HG02981 (cell line): ENCODE results near the gene LRP1B.
"Not testable (repeated sequence)": the region's sequence is repeated elsewhere in the genome, so short reads cannot be mapped to it uniquely, and the experiment has no call there.

ENCODE experiments used
- ATAC-seq: cut with Tn5 transposase; IDR thresholded peaks from one replicate; pipeline ENCODE4 v1.9.1; 2021; ENCODE audit warnings: mild to moderate bottlenecking, moderate library complexity; ENCODE audit not compliant: unreplicated experiment

LRP1B gene

GRCh38 chr2:140596447-140596846 is 1534.4 kb downstream of the LRP1B start:
- no peak for ATAC-seq

- ATAC-seq, result no peak
Measured at GRCh38 chr2:140595107-140595506, 1535.7 kb downstream of the LRP1B start.

- ATAC-seq, result no peak
Measured at GRCh38 chr2:140593132-140593531, 1537.7 kb downstream of the LRP1B start.

GRCh38 chr2:140589696-140590095 is 1541.1 kb downstream of the LRP1B start:
- no peak for ATAC-seq

GRCh38 chr2:140589273-140589672 is 1541.5 kb downstream of the LRP1B start:
- ATAC-seq, result no peak

GRCh38 chr2:140586379-140586778 is 1544.4 kb downstream of the LRP1B start:
- ATAC-seq, result peak; percentile 99

GRCh38 chr2:140585016-140585415 is 1545.8 kb downstream of the LRP1B start:
- no peak for ATAC-seq

GRCh38 chr2:140584471-140584870 is 1546.3 kb downstream of the LRP1B start:
- no peak for ATAC-seq

- no peak for ATAC-seq
Measured at GRCh38 chr2:140580532-140581151, 1550.2 kb downstream of the LRP1B start.

- no peak for ATAC-seq
Measured at GRCh38 chr2:140577453-140577852, 1553.4 kb downstream of the LRP1B start.

- no peak for ATAC-seq
Measured at GRCh38 chr2:140567734-140568133, 1563.1 kb downstream of the LRP1B start.

- no peak for ATAC-seq
Measured at GRCh38 chr2:140565756-140566155, 1565.1 kb downstream of the LRP1B start.

GRCh38 chr2:140555701-140556100 is 1575.1 kb downstream of the LRP1B start:
- no peak for ATAC-seq

- ATAC-seq, result no peak
Measured at GRCh38 chr2:140552634-140553033, 1578.2 kb downstream of the LRP1B start.

GRCh38 chr2:140551287-140551686 is 1579.5 kb downstream of the LRP1B start:
- no peak for ATAC-seq

- no peak for ATAC-seq
Measured at GRCh38 chr2:140550821-140551220, 1580.0 kb downstream of the LRP1B start.

GRCh38 chr2:140544769-140545168 is 1586.0 kb downstream of the LRP1B start:
- not testable (repeated sequence) for ATAC-seq

- ATAC-seq, result no peak
Measured at GRCh38 chr2:140542627-140543026, 1588.2 kb downstream of the LRP1B start.

GRCh38 chr2:140539242-140539875 is 1591.5 kb downstream of the LRP1B start:
- no peak for ATAC-seq

GRCh38 chr2:140529706-140530105 is 1601.1 kb downstream of the LRP1B start:
- no peak for ATAC-seq

- no peak for ATAC-seq
Measured at GRCh38 chr2:140528982-140529381, 1601.8 kb downstream of the LRP1B start.

- ATAC-seq, result no peak
Measured at GRCh38 chr2:140526575-140526974, 1604.2 kb downstream of the LRP1B start.

GRCh38 chr2:140512106-140512505 is 1618.7 kb downstream of the LRP1B start:
- no peak for ATAC-seq
